ENCODE results near the gene EHD4.

DNA sequence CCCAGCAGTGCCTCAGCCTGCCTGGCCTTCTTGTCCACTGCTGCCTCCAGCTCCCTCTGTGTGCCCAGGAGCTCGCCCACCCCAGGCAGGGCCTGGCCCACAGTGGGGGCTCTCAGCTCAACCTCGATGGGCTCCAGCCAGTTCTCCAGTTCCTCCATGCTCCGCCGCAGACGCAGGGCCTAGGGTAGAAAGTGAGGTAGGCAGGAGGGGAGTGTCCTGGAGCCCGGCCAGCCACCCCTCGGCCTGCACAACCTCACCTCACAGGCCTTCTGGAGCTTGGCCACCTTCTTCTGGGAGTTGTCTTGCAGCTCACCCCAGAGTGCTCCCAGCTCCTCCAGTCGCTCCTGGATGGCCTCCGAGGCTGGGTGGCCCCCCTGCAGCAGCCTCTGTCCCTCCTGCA lies 115.0 kb downstream of the EHD4 start:
- no peak for TF ChIP-seq POLR2A (IDR thresholded peaks at IDR 0.05)
- TF ChIP-seq, protein P1, sequence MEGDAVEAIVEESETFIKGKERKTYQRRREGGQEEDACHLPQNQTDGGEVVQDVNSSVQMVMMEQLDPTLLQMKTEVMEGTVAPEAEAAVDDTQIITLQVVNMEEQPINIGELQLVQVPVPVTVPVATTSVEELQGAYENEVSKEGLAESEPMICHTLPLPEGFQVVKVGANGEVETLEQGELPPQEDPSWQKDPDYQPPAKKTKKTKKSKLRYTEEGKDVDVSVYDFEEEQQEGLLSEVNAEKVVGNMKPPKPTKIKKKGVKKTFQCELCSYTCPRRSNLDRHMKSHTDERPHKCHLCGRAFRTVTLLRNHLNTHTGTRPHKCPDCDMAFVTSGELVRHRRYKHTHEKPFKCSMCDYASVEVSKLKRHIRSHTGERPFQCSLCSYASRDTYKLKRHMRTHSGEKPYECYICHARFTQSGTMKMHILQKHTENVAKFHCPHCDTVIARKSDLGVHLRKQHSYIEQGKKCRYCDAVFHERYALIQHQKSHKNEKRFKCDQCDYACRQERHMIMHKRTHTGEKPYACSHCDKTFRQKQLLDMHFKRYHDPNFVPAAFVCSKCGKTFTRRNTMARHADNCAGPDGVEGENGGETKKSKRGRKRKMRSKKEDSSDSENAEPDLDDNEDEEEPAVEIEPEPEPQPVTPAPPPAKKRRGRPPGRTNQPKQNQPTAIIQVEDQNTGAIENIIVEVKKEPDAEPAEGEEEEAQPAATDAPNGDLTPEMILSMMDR (IDR thresholded peaks at IDR 0.05) = no peak
